A549 (cell line): ENCODE measurements around the gene ULBP3. TPM values are rescaled to one million over a fixed set of nuclear protein-coding genes. Genes with fewer than 3 reads are reported as not detected.

Experiments
- ATAC-seq, 2 experiments: fragments of 200-7000 bp in 1 of 2; fragments of >200 bp in 1 of 2; cut with Nextera tagmentation in 1 of 2; cut with Tn5 transposase in 1 of 2; 3 replicates each; pipeline versions ENCODE4 v1.8.0 to v1.9.1; 2018 to 2020; ENCODE audit warnings: mild to moderate bottlenecking in 1 of 2, moderate library complexity in 1 of 2
- CTCF ChIA-PET: fragments of 300-600 bp; sonication (Branson Sonifier 250); formaldehyde crosslinking; extraction: SDS; loops from one replicate; lab custom pipeline; 2021; ENCODE audit warnings: antibody characterized with exemption, inconsistent platforms; lab: Yijun Ruan, JAX
- POLR2A ChIA-PET: fragments of 350-600 bp; formaldehyde crosslinking; extraction: SDS; loops from one replicate; lab custom pipeline; 2021; ENCODE audit warnings: antibody characterized with exemption, inconsistent platforms; lab: Yijun Ruan, JAX
- DNase-seq, 2 experiments: peaks; one replicate each; pipeline versions ENCODE4 v3.0.0 to v3.0.0-alpha.2; 2011 to 2016; ENCODE audit warnings: low read depth in 1 of 2, low spot score in 1 of 2
- FAIRE-seq: peaks from 2 replicates; lab custom pipeline; 2011; peaks lifted over from hg19 to GRCh38; lab: Jason Lieb, UNC
- H3K27ac ChIP-seq, 2 experiments: fragments of >200 bp; sonication (Bioruptor Twin); formaldehyde crosslinking; 3 replicates each; pipeline ENCODE4 v1.5.1; 2016 to 2017
- H3K4me1 ChIP-seq: fragments of >200 bp; sonication (Bioruptor Twin); formaldehyde crosslinking; 3 replicates; pipeline ENCODE4 v1.6.1; 2016
- H3K4me2 ChIP-seq: fragments of >200 bp; sonication (Bioruptor Twin); formaldehyde crosslinking; 3 replicates; pipeline ENCODE4 v1.6.1; 2016
- H3K4me3 ChIP-seq: fragments of >200 bp; sonication (Bioruptor Twin); formaldehyde crosslinking; 3 replicates; pipeline ENCODE4 v1.5.1; 2016
- H3K9me3 ChIP-seq: fragments of >200 bp; sonication (Bioruptor Twin); formaldehyde crosslinking; 3 replicates; pipeline ENCODE4 v1.6.1; 2016
- CEBPB ChIP-seq, 2 experiments: fragments of >200 bp in 1 of 2; sonication (Bioruptor Twin) in 1 of 2; formaldehyde crosslinking in 1 of 2; IDR thresholded peaks; 2 replicates each; pipeline ENCODE4 v1.6.1; 2012 to 2016
- CHD2 ChIP-seq: fragments of 150-350 bp; IDR thresholded peaks from 2 replicates; pipeline ENCODE4 v1.6.1; 2014; ENCODE audit warnings: low read length; ENCODE audit not compliant: partially characterized antibody
- EP300 ChIP-seq, 2 experiments: fragments of >200 bp; sonication (Bioruptor Twin); formaldehyde crosslinking; IDR thresholded peaks; 2 replicates in 1 of 2; 3 replicates in 1 of 2; pipeline ENCODE4 v1.6.1; 2016 to 2017
- ESRRA ChIP-seq: fragments of 150-350 bp; IDR thresholded peaks from 2 replicates; pipeline ENCODE4 v1.6.1; 2014; ENCODE audit warnings: mild to moderate bottlenecking, low read length, borderline replicate concordance
- HDAC2 ChIP-seq: fragments of 200-600 bp; sonication (generic); IDR thresholded peaks from 2 replicates; pipeline ENCODE4 v1.6.1; 2016
- HOXB13 ChIP-seq: fragments of 250-450 bp; sonication (Bioruptor Pico); IDR thresholded peaks from 2 replicates; pipeline ENCODE4 v1.5.0; 2020; ENCODE audit warnings: low read depth, mild to moderate bottlenecking, moderate library complexity
- JUNB ChIP-seq: fragments of >200 bp; sonication (Bioruptor Twin); formaldehyde crosslinking; IDR thresholded peaks from 2 replicates; pipeline ENCODE4 v1.6.1; 2016
- MYC ChIP-seq: IDR thresholded peaks from 2 replicates; pipeline ENCODE4 v1.6.1; 2012; ENCODE audit warnings: mild to moderate bottlenecking, inconsistent platforms, low read length, improper control_type of control experiment, borderline replicate concordance
- NPAS2 ChIP-seq: fragments of 250-450 bp; sonication (Bioruptor Pico); IDR thresholded peaks from 2 replicates; pipeline ENCODE4 v1.8.0; 2022; ENCODE audit warnings: mild to moderate bottlenecking, moderate library complexity, borderline replicate concordance
- PHF8 ChIP-seq: fragments of 200-600 bp; sonication (generic); IDR thresholded peaks from 2 replicates; pipeline ENCODE4 v1.6.1; 2016; ENCODE audit warnings: low read depth, mild to moderate bottlenecking, antibody characterized with exemption, moderate library complexity, borderline replicate concordance
- POLR2A ChIP-seq: IDR thresholded peaks from 2 replicates; pipeline ENCODE4 v1.6.1; 2012; ENCODE audit warnings: mild to moderate bottlenecking, low read length
- RNF2 ChIP-seq: fragments of 200-600 bp; sonication (generic); IDR thresholded peaks from 2 replicates; pipeline ENCODE4 v1.6.1; 2016; ENCODE audit warnings: low read depth, mild to moderate bottlenecking, antibody characterized with exemption, moderate library complexity, borderline replicate concordance
- ZC3H11A ChIP-seq: fragments of 450-650 bp; IDR thresholded peaks from 2 replicates; pipeline ENCODE4 v1.6.1; 2014; ENCODE audit warnings: antibody characterized with exemption, mild to moderate bottlenecking
- ZSCAN20 ChIP-seq: fragments of 250-450 bp; sonication (Bioruptor Pico); IDR thresholded peaks from 2 replicates; pipeline ENCODE4 v1.8.0; 2022; ENCODE audit warnings: mild to moderate bottlenecking, moderate library complexity
- WGBS: methylation state at CpG from one replicate; pipeline ENCODE4 v1.1.6; 2017; ENCODE audit errors: missing lambda C conversion rate; 5-methylcytosine and 5-hydroxymethylcytosine counted together
- polyA plus RNA-seq, 4 experiments: library from polyadenylated mRNA; depleted of rRNA in 3 of 4; stranded (reverse); fragments of >200 nt; fragmentation: RNase III in 1 of 4; extraction: RNeasy Plus Mini Kit Qiagen cat#74134 plus additional on column Dnase treatment in 1 of 4; gene quantifications; 2 replicates in 3 of 4; 3 replicates in 1 of 4; pipeline ENCODE4 v1.2.3, GENCODE V29; 2011 to 2017
- TF ChIP-seq, protein P1 (sequence below): fragments of 450-650 bp; IDR thresholded peaks from 2 replicates; pipeline ENCODE4 v1.6.1; 2014; ENCODE audit warnings: antibody characterized with exemption
- TF ChIP-seq, protein P2 (sequence below): fragments of >200 bp; sonication (Bioruptor Twin); formaldehyde crosslinking; IDR thresholded peaks from 3 replicates; pipeline ENCODE4 v1.6.1; 2016
- TF ChIP-seq, protein P3 (sequence below): fragments of >200 bp; sonication (Bioruptor Twin); formaldehyde crosslinking; IDR thresholded peaks from 3 replicates; pipeline ENCODE4 v1.5.1; 2016
- TF ChIP-seq, protein P4 (sequence below): fragments of >200 bp; sonication (Bioruptor Twin); formaldehyde crosslinking; IDR thresholded peaks from 2 replicates; pipeline ENCODE4 v1.6.1; 2016
- TF ChIP-seq, protein P5 (sequence below): fragments of 250-450 bp; sonication (Bioruptor Pico); IDR thresholded peaks from 2 replicates; pipeline ENCODE4 v1.5.0; 2021; ENCODE audit warnings: mild to moderate bottlenecking, moderate library complexity, borderline replicate concordance

ULBP3 gene
- polyA plus RNA-seq, 2 of the 4 experiments (the other 2 are of a cell fraction) = 2.7 to 3.4 TPM

DNA sequence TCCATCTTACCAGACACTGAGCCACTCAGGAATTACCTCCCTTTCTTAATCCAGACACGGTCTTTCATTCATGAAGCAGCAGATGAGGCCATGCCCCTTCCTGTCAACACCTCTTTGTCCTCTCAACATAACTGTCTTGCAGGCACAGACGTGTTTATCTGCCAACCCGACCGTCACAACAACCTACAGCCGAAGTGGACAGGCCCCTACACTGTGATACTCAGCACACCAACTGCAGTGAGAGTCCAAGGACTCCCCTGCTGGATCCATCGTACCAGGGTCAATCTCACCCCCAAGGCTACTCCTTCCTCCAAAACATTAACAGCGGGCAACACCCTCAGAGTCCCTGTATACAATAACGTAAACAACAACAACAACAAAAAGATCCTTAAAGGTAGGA lies 30.6 kb upstream of the ULBP3 start (continued):
- TF ChIP-seq, protein P1, sequence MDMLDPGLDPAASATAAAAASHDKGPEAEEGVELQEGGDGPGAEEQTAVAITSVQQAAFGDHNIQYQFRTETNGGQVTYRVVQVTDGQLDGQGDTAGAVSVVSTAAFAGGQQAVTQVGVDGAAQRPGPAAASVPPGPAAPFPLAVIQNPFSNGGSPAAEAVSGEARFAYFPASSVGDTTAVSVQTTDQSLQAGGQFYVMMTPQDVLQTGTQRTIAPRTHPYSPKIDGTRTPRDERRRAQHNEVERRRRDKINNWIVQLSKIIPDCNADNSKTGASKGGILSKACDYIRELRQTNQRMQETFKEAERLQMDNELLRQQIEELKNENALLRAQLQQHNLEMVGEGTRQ = no peak
- TF ChIP-seq, protein P2, sequence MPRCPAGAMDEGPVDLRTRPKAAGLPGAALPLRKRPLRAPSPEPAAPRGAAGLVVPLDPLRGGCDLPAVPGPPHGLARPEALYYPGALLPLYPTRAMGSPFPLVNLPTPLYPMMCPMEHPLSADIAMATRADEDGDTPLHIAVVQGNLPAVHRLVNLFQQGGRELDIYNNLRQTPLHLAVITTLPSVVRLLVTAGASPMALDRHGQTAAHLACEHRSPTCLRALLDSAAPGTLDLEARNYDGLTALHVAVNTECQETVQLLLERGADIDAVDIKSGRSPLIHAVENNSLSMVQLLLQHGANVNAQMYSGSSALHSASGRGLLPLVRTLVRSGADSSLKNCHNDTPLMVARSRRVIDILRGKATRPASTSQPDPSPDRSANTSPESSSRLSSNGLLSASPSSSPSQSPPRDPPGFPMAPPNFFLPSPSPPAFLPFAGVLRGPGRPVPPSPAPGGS = no peak
- TF ChIP-seq, all 56 proteins: peak for 0

DNA sequence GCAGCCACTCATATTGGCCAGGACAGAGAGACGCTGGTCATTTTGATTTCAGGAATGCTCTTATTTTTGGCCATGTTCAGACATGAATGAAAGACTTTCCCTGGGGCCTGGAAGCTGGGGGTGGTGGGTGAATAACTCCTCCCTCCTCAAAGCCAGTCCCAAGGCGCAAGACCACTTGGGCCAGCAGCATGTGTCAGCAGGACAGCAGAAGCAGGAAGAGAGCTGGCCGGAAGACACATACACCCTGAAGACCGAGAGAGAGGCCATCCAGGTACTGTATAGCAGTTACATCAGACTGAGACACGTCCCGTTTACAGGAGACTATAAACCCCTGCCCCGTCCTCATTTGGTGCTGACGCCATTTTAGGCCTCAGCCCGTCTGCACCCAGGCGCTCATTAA lies 29.2 kb upstream of the ULBP3 start:
- WGBS = 85% methylated on average over 6 of the region's 10 CpGs
- Histone ChIP-seq H3K4me1 (no peaks in the 10 kb centered on the region), H3K9me3 (no peaks in the 10 kb centered on the region), H3K4me2 (no peak overlapping the region), H3K27ac (no peak overlapping the region), H3K4me3 (no peak overlapping the region)
- no peak for ATAC-seq
- ChIA-PET POLR2A (no interaction called here), CTCF (interaction anchor here (3.0 kb wide), 1 partner anchor 18 kb away, joined by 9 read pairs; no protein-coding TSS in a partner anchor)
- no peak for DNase-seq
- no peak for TF ChIP-seq HOXB13 (CRISPR knock-in tag)
- TF ChIP-seq, protein P1 = no peak
- TF ChIP-seq, protein P3, sequence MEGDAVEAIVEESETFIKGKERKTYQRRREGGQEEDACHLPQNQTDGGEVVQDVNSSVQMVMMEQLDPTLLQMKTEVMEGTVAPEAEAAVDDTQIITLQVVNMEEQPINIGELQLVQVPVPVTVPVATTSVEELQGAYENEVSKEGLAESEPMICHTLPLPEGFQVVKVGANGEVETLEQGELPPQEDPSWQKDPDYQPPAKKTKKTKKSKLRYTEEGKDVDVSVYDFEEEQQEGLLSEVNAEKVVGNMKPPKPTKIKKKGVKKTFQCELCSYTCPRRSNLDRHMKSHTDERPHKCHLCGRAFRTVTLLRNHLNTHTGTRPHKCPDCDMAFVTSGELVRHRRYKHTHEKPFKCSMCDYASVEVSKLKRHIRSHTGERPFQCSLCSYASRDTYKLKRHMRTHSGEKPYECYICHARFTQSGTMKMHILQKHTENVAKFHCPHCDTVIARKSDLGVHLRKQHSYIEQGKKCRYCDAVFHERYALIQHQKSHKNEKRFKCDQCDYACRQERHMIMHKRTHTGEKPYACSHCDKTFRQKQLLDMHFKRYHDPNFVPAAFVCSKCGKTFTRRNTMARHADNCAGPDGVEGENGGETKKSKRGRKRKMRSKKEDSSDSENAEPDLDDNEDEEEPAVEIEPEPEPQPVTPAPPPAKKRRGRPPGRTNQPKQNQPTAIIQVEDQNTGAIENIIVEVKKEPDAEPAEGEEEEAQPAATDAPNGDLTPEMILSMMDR = no peak
- no peak for TF ChIP-seq CEBPB (IDR thresholded peaks at IDR 0.05)
- TF ChIP-seq JUNB = no peak
- no peak for TF ChIP-seq PHF8
- TF ChIP-seq, protein P4, sequence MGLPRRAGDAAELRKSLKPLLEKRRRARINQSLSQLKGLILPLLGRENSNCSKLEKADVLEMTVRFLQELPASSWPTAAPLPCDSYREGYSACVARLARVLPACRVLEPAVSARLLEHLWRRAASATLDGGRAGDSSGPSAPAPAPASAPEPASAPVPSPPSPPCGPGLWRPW = no peak
- no peak for TF ChIP-seq MYC
- TF ChIP-seq NPAS2 (CRISPR knock-in tag) = no peak
- TF ChIP-seq RNF2 = no peak
- TF ChIP-seq POLR2A = no peak
- TF ChIP-seq, protein P2 = no peak
- TF ChIP-seq, protein P5, sequence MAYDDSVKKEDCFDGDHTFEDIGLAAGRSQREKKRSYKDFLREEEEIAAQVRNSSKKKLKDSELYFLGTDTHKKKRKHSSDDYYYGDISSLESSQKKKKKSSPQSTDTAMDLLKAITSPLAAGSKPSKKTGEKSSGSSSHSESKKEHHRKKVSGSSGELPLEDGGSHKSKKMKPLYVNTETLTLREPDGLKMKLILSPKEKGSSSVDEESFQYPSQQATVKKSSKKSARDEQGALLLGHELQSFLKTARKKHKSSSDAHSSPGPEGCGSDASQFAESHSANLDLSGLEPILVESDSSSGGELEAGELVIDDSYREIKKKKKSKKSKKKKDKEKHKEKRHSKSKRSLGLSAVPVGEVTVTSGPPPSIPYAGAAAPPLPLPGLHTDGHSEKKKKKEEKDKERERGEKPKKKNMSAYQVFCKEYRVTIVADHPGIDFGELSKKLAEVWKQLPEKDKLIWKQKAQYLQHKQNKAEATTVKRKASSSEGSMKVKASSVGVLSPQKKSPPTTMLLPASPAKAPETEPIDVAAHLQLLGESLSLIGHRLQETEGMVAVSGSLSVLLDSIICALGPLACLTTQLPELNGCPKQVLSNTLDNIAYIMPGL (CRISPR knock-in tag) = no peak
- no peak for TF ChIP-seq EP300 (IDR thresholded peaks at IDR 0.05)
- no peak for TF ChIP-seq CHD2
- no peak for TF ChIP-seq ZSCAN20
- no peak for TF ChIP-seq ESRRA
- no peak for TF ChIP-seq HDAC2
- TF ChIP-seq ZC3H11A = no peak
- no peak for FAIRE-seq
